ENCODE measurements around the gene GALNT6.

DNA sequence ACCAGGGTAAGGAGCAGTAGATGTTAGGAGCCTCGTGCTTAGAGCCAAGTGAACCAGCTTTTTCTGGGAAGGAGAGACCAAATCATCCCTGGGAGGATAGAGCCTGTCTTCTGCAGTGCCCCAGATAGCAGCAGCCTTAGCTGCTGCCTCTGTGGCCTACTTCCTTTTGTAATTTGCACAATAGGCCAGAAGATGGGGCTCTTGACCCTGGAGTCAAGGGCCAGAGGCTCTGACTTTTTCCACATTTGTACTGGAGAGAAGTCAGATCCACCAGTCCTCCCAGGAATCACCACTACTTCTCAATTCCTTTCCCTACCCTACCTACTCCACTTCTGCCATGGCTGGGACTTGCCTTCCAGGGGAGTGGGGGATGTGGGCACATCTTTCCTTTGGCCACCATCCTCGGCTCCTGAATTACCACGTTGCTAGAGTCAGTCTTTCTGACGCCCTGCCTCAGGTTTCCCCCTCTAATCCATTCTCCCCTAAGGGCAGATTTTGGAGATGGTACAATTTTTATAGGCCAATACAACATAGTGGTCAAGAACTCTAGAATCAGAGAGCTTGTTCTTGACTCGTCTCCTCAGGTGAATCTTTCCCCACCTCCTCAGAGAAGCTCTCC lies 30.2 kb upstream of the GALNT6 start:
- TF ChIP-seq, protein P1, sequence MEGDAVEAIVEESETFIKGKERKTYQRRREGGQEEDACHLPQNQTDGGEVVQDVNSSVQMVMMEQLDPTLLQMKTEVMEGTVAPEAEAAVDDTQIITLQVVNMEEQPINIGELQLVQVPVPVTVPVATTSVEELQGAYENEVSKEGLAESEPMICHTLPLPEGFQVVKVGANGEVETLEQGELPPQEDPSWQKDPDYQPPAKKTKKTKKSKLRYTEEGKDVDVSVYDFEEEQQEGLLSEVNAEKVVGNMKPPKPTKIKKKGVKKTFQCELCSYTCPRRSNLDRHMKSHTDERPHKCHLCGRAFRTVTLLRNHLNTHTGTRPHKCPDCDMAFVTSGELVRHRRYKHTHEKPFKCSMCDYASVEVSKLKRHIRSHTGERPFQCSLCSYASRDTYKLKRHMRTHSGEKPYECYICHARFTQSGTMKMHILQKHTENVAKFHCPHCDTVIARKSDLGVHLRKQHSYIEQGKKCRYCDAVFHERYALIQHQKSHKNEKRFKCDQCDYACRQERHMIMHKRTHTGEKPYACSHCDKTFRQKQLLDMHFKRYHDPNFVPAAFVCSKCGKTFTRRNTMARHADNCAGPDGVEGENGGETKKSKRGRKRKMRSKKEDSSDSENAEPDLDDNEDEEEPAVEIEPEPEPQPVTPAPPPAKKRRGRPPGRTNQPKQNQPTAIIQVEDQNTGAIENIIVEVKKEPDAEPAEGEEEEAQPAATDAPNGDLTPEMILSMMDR (IDR thresholded peaks at IDR 0.05), result peak; percentile 77
- no peak for TF ChIP-seq EZH2phosphoT487 (IDR thresholded peaks at IDR 0.05)
